Osteoblast (primary cell): ENCODE measurements around the gene ADGRV1. TPM values are rescaled to one million over a fixed set of nuclear protein-coding genes. Genes with fewer than 3 reads are reported as not detected.

ENCODE experiments used
- DNase-seq: peaks from one replicate; pipeline ENCODE4 v3.0.0; 2011; ENCODE audit warnings: low spot score, mixed read lengths; ENCODE audit not compliant: insufficient read length; ENCODE audit errors: missing footprints
- H2AFZ ChIP-seq: 2 replicates; pipeline ENCODE4 v1.6.0; 2011; ENCODE audit warnings: mild to moderate bottlenecking, low read length
- H3K27ac ChIP-seq: 2 replicates; pipeline ENCODE4 v1.5.1; 2011; ENCODE audit warnings: mild to moderate bottlenecking, low read depth, low read length, moderate library complexity
- H3K27me3 ChIP-seq: 2 replicates; pipeline ENCODE4 v1.6.0; 2012; ENCODE audit warnings: mild to moderate bottlenecking, control low read depth, inconsistent platforms, low read length, moderate library complexity; ENCODE audit not compliant: insufficient read depth
- H3K36me3 ChIP-seq: 2 replicates; pipeline ENCODE4 v1.5.1; 2011; ENCODE audit warnings: mild to moderate bottlenecking, low read length, control low read depth, moderate library complexity; ENCODE audit not compliant: insufficient read depth
- H3K4me1 ChIP-seq: 2 replicates; pipeline ENCODE4 v1.5.1; 2011; ENCODE audit warnings: mild to moderate bottlenecking, low read length, control low read depth, moderate library complexity; ENCODE audit not compliant: insufficient read depth
- H3K4me2 ChIP-seq: 2 replicates; pipeline ENCODE4 v1.6.0; 2011; ENCODE audit warnings: mild to moderate bottlenecking, low read length; ENCODE audit not compliant: insufficient read depth
- H3K4me3 ChIP-seq: fragments of 200-600 bp; sonication (generic); 3 replicates; pipeline ENCODE4 v1.5.1; 2012; ENCODE audit warnings: mild to moderate bottlenecking, low read length, inconsistent platforms; ENCODE audit not compliant: insufficient read depth
- H3K79me2 ChIP-seq: 2 replicates; pipeline ENCODE4 v1.6.0; 2012; ENCODE audit warnings: mild to moderate bottlenecking, low read length, control low read depth, inconsistent platforms; ENCODE audit not compliant: insufficient read depth
- H3K9me3 ChIP-seq: 2 replicates; pipeline ENCODE4 v1.5.1; 2011; ENCODE audit warnings: low read depth, low read length, control low read depth
- H4K20me1 ChIP-seq: 2 replicates; pipeline ENCODE4 v1.6.0; 2012; ENCODE audit warnings: mild to moderate bottlenecking, low read length, control low read depth; ENCODE audit not compliant: insufficient read depth
- CTCF ChIP-seq: IDR thresholded peaks from 2 replicates; pipeline ENCODE4 v1.5.1; 2011; ENCODE audit warnings: mild to moderate bottlenecking, low read depth, low read length, moderate library complexity; ENCODE audit errors: extremely low read depth
- total RNA-seq: library from RNA; depleted of rRNA; stranded (reverse); fragments of >200 nt; gene quantifications from 2 replicates; pipeline ENCODE4 v1.2.3, GENCODE V29; 2012

Gene ADGRV1
- total RNA-seq, 1 donor = under 0.01 TPM

- no peak for TF ChIP-seq CTCF
- DNase-seq = no peak
- H3K36me3 ChIP-seq = no peaks in the 10 kb centered on the region
- no peaks in the 10 kb centered on the region for H3K9me3 ChIP-seq
- H3K4me1 ChIP-seq = peaks cover 28% of the 10 kb centered on the region
- H2AFZ ChIP-seq = no peak overlapping the region
- H4K20me1 ChIP-seq = no peaks in the 10 kb centered on the region
- H3K27me3 ChIP-seq = no peaks in the 10 kb centered on the region
- no peak overlapping the region for H3K4me3 ChIP-seq
- H3K4me2 ChIP-seq = no peak overlapping the region
- H3K27ac ChIP-seq = no peak overlapping the region
- H3K79me2 ChIP-seq = no peaks in the 10 kb centered on the region
Measured at GRCh38 chr5:91129748-91130147, 571.2 kb downstream of the ADGRV1 start.

GRCh38 chr5:91130759-91131158 lies 572.2 kb downstream of the ADGRV1 start:
- H3K27ac ChIP-seq = no peak overlapping the region
- H3K4me3 ChIP-seq = no peak overlapping the region
- no peaks in the 10 kb centered on the region for H3K9me3 ChIP-seq
- no peaks in the 10 kb centered on the region for H3K79me2 ChIP-seq
- H4K20me1 ChIP-seq = no peaks in the 10 kb centered on the region
- H2AFZ ChIP-seq = no peak overlapping the region
- TF ChIP-seq CTCF = no peak
- H3K4me1 ChIP-seq = peaks cover 25% of the 10 kb centered on the region
- H3K36me3 ChIP-seq = no peaks in the 10 kb centered on the region
- H3K27me3 ChIP-seq = no peaks in the 10 kb centered on the region
- DNase-seq = no peak
- H3K4me2 ChIP-seq = no peak overlapping the region

- peaks cover 7% of the 10 kb centered on the region for H3K4me1 ChIP-seq
- no peak overlapping the region for H3K4me3 ChIP-seq
- no peak overlapping the region for H2AFZ ChIP-seq
- no peaks in the 10 kb centered on the region for H3K27me3 ChIP-seq
- no peak overlapping the region for H3K27ac ChIP-seq
- H3K9me3 ChIP-seq = no peaks in the 10 kb centered on the region
- TF ChIP-seq CTCF = no peak
- no peaks in the 10 kb centered on the region for H3K36me3 ChIP-seq
- H4K20me1 ChIP-seq = no peaks in the 10 kb centered on the region
- DNase-seq = no peak
- H3K4me2 ChIP-seq = no peak overlapping the region
- no peaks in the 10 kb centered on the region for H3K79me2 ChIP-seq
Measured at GRCh38 chr5:91132550-91132949, 574.0 kb downstream of the ADGRV1 start.

GRCh38 chr5:91133183-91133582 lies 574.6 kb downstream of the ADGRV1 start:
- Histone ChIP-seq H3K27ac (no peak overlapping the region), H3K4me1 (peaks cover under 1% of the 10 kb centered on the region), H3K4me3 (no peak overlapping the region), H2AFZ (no peak overlapping the region), H3K4me2 (no peak overlapping the region), H4K20me1 (no peaks in the 10 kb centered on the region), H3K79me2 (no peaks in the 10 kb centered on the region), H3K27me3 (no peaks in the 10 kb centered on the region), H3K9me3 (no peaks in the 10 kb centered on the region), H3K36me3 (no peaks in the 10 kb centered on the region)
- no peak for DNase-seq
- no peak for TF ChIP-seq CTCF
